ENCODE data around the gene SCLY. TPM values are rescaled to one million over a fixed set of nuclear protein-coding genes. Genes with fewer than 3 reads are reported as not detected.

Gene SCLY
- total RNA-seq, 4 donors from 2014 or later: 5.5 to 14.5 (median 9.6) TPM

- H3K9me3 ChIP-seq: no peaks in the 10 kb centered on the region
- peaks cover 24% of the 10 kb centered on the region for H3K36me3 ChIP-seq
- no peak for DNase-seq (ENCODE audit: low spot score in 2 of 2)
- 80% methylated on average over 9 of the region's 9 CpGs for WGBS
- TF ChIP-seq POLR2AphosphoS5 (IDR thresholded peaks at IDR 0.05) (no peak), POLR2A (IDR thresholded peaks at IDR 0.05) (no peak), EP300 (IDR thresholded peaks at IDR 0.05) (no peak), CTCF (IDR thresholded peaks at IDR 0.05) (no peak)
- peaks cover 1% of the 10 kb centered on the region for H3K4me1 ChIP-seq
- no peaks in the 10 kb centered on the region for H3K27me3 ChIP-seq
- no peak overlapping the region for H3K27ac ChIP-seq
- no peak overlapping the region for H3K4me3 ChIP-seq
Measured at GRCh38 chr2:238025741-238026360, 35.0 kb upstream of the SCLY start.

- H3K4me1 ChIP-seq: peaks cover 6% of the 10 kb centered on the region
- H3K9me3 ChIP-seq: no peaks in the 10 kb centered on the region
- no peak overlapping the region for H3K4me3 ChIP-seq
- no peak for TF ChIP-seq POLR2AphosphoS5 (IDR thresholded peaks at IDR 0.05)
- no peak for TF ChIP-seq POLR2A (IDR thresholded peaks at IDR 0.05)
- no peak for TF ChIP-seq EP300 (IDR thresholded peaks at IDR 0.05)
- TF ChIP-seq CTCF (IDR thresholded peaks at IDR 0.05): no peak
- no peak for DNase-seq (ENCODE audit: low spot score in 2 of 2)
- H3K27me3 ChIP-seq: no peaks in the 10 kb centered on the region
- peaks cover 25% of the 10 kb centered on the region for H3K36me3 ChIP-seq
- WGBS: 78% methylated on average over 4 of the region's 4 CpGs
- no peak overlapping the region for H3K27ac ChIP-seq
Measured at GRCh38 chr2:238027058-238027457, 33.7 kb upstream of the SCLY start.

GRCh38 chr2:238027591-238028415, 33.0 kb upstream of the SCLY start:
- no peak overlapping the region for H3K4me3 ChIP-seq
- H3K27ac ChIP-seq: no peak overlapping the region
- no peak for DNase-seq (ENCODE audit: low spot score in 2 of 2)
- peaks cover 28% of the 10 kb centered on the region for H3K36me3 ChIP-seq
- TF ChIP-seq EP300 (IDR thresholded peaks at IDR 0.05) (no peak), CTCF (IDR thresholded peaks at IDR 0.05) (no peak), POLR2A (IDR thresholded peaks at IDR 0.05) (no peak), POLR2AphosphoS5 (IDR thresholded peaks at IDR 0.05) (no peak)
- no peaks in the 10 kb centered on the region for H3K27me3 ChIP-seq
- peaks cover 12% of the 10 kb centered on the region for H3K4me1 ChIP-seq
- 83% methylated on average over 9 of the region's 9 CpGs for WGBS
- no peaks in the 10 kb centered on the region for H3K9me3 ChIP-seq

- Histone ChIP-seq H3K4me1 (peaks cover 20% of the 10 kb centered on the region), H3K36me3 (peaks cover 31% of the 10 kb centered on the region), H3K4me3 (no peak overlapping the region), H3K27ac (no peak overlapping the region), H3K27me3 (no peaks in the 10 kb centered on the region), H3K9me3 (no peaks in the 10 kb centered on the region)
- TF ChIP-seq EP300 (IDR thresholded peaks at IDR 0.05): no peak
- TF ChIP-seq POLR2AphosphoS5 (IDR thresholded peaks at IDR 0.05): no peak
- TF ChIP-seq POLR2A (IDR thresholded peaks at IDR 0.05): no peak
- TF ChIP-seq CTCF (IDR thresholded peaks at IDR 0.05): no peak
- no peak for DNase-seq (ENCODE audit: low spot score in 2 of 2)
- WGBS: 97% methylated on average over 3 of the region's 3 CpGs
Measured at GRCh38 chr2:238029853-238030252, 30.9 kb upstream of the SCLY start.

- DNase-seq (ENCODE audit: low spot score in 2 of 2): no peak
- H3K9me3 ChIP-seq: no peaks in the 10 kb centered on the region
- no peak for TF ChIP-seq POLR2A (IDR thresholded peaks at IDR 0.05)
- H3K27ac ChIP-seq: no peak overlapping the region
- peaks cover 28% of the 10 kb centered on the region for H3K36me3 ChIP-seq
- no peak overlapping the region for H3K4me3 ChIP-seq
- no peaks in the 10 kb centered on the region for H3K27me3 ChIP-seq
- H3K4me1 ChIP-seq: peaks cover 20% of the 10 kb centered on the region
- 91% methylated on average over 7 of the region's 8 CpGs for WGBS
Measured at GRCh38 chr2:238030422-238031155, 30.2 kb upstream of the SCLY start.

Measured in suprapubic skin (tissue), 4 donors.